ENCODE results near the gene TBC1D10A.
A peak's percentile ranks its signal among the peaks of the same experiment; 100 is the strongest.

TBC1D10A gene

DNA sequence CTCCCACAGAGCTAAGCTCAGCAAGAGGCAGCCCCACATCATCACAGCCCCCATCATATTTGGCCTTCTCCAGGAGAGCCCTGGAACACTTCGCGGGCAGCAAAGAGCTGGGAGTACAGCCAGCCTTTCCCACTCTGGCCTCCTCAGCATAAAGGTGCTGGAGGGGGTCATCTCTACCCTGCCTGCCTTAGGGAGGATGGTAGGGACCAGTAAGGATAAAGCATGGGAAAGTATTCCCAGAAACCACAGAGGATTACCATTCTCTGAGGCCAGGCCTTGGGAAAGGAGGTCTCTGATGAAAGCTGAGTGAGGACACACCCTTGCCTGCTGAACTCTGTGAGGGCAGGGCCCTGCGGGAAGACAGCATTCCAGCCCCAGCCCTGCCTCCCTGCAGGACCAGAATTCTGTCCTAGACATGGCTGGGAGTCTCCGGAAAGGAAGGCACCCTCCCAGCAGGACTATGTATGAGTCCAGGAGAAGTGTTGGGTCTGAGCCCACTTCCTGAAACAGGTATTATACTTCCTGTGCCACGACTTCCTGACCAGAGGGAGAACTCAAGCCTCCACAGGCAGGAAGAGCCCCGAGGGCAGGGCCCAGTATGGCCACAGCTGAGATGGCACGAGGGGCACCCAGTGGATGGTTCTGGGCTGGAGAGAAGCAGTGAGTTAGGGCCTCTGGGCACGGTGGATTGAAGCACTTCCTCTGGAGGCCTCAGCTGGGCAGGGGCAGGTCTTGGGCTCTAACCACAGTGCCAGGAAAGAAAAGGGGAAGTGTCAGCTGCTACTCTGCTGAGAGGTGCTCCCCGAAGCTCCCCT is 24.5 kb downstream of the TBC1D10A start:
- no peak for DNase-seq (ENCODE audit: low spot score)

DNA sequence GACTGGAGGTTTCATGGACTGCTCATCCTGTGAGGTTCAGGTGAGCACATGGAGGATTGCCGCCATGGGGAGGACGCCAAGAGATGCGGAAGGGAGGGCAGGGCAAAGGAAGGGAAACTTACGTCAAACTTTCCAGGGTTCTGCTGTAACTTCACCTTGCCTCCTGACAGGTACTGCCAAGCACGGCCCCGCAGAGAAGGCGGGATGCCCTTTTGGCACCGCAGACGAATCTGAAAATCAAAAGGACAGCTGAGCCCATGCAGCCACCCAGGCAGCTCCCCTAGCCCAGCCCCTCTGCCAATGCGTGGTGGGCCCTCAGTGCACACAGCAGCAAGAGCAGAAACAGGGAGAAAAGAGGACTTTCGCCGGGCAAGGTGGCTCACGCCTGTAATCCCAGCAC is 27.4 kb downstream of the TBC1D10A start:
- no peak for DNase-seq (ENCODE audit: low spot score)

DNA sequence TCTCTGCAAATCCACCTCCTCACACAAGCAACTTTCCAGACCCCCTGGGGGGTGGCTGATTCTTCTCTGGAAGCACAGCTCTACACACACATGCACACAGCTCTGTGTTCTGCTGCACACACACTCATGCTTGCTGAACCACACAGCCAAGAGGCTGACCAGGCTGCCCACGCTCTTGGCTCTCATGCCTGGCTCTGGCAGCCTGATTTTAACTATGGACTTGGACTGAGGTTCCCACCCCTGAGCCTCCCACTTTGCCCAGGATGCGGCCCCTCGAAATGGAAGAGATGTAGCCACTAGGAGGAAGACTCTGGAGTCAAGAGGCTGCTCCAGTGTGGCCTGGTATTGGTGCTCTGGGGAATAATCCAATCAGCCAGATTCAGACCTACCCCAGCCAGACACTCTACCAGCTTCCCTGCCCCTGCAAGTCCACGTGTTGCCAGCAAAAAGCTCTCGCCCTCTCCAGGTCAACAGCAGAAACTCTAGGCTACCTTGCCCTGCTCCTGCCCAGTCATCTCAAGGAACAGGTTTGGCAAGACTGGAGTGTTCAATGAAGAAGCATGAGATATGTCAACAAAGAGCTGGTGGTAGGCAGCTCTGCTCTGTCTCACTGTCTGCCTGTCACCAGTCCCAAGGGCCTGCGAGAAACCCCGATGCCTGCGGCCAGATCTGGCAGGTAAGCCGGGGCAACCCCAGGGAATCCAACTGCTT is 28.6 kb downstream of the TBC1D10A start:
- DNase-seq (ENCODE audit: low spot score): peak; percentile 26

DNA sequence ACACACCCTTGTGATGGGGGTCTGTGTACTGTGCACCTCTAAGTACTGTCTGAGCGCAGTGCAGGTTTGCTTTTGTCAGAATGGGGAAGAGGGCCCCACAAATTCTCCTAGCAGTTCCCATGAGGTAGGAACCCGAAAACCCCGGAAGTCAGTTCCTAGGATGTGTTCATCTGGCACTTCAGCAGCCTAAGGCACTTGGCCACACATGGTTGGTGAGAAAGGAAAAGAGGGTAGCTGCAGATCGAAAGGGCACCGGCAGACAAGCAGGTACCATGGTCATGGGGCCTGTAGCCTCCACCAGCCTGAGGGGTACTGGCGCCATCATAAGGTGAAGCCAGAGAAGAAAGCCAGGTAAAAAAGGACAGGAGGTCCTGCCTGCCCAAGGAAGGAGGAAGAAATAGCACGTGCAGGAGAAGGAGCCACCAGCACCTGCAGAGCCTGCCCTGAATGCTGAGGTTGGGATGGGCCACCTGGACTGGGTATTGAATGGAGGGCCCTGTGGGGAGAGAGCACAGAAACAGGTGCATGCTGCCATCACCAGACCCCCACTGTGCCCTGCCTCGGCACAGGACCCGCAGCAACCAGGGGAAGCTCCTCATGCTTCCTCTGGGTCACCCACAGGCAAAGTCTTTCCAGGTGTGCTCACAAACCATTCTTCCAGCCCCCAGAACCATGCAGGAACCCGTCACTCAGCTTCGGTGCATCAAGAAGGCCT is 29.3 kb downstream of the TBC1D10A start:
- no peak for DNase-seq (ENCODE audit: low spot score)

DNA sequence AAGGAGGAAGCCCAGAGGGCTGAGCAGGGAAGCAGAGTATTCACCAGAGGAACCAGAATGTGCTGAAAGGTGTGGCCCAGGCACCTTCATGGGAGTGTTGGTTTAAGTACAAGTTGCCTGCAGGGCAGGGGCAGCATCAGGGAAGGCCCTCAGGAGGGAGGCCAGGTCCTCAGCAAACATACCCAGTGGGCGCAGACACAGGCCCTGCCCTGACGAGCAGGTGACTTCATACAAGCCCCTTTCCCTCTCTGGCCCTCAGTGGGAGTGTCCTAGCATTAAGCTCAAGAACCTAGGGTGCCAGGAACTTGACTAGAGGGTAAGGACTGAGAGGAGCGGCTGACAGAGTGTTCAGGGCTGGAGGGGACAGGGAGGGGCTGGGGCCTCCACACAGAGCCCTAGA is 29.9 kb downstream of the TBC1D10A start:
- DNase-seq (ENCODE audit: low spot score): no peak

DNA sequence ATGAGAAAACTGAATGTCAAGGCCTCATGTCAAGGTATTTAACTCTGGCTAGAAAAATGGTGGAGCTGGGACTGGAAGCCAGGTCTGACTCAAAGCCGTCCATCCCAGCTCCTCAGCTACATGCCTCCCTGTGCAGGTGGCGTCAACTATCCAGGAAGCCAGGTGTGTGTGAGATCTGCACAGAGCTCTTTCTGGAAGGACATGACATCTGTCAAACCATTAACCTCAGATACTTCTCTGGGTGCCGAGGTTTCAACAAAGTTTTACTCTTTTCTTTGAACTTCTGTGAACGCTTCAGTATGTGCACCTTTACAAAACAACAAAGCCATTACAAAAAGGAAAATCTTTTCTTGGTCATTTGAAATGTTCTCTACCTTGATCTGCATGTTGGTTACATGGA is 30.4 kb downstream of the TBC1D10A start:
- no peak for DNase-seq (ENCODE audit: low spot score)

DNA sequence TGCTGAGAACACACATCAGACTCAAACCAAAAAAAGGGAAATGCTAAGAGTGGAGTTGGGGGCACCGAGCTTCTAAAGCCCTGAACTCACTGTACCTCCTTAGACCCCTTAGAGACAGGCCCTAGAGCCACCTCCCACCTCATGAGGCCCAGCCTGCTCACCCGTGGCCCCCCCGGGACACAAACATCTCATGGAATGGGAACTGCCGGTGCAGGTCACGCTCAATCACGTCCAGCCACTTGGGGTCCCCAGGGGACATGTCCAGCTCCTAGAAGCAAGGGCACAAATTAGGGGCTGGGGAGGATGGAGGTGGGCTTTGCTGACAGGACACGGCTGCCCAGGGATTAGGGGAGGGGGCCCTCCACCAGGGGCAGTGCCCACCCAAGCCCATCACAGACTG is 31.2 kb downstream of the TBC1D10A start:
- no peak for DNase-seq (ENCODE audit: low spot score)

DNA sequence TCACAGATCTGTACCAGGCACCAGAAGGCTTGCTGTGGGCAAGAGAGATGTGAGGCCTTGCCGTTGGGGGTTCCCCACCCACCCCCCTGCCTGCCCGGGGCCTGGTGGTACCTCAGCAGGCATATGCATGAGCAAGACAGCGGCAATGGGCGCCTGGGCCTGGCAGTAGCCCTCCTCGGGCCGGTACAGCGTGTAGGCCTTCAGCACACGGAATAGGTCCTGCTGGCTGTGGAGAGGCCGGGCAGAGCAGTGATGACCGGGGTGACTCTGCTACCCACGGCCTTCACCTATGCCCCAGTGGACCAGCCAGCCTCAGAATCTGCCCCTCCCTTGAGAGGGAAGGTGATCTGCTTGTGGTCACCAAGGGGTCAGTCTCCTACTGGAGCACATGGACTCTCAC is 31.9 kb downstream of the TBC1D10A start:
- DNase-seq (ENCODE audit: low spot score): no peak

DNA sequence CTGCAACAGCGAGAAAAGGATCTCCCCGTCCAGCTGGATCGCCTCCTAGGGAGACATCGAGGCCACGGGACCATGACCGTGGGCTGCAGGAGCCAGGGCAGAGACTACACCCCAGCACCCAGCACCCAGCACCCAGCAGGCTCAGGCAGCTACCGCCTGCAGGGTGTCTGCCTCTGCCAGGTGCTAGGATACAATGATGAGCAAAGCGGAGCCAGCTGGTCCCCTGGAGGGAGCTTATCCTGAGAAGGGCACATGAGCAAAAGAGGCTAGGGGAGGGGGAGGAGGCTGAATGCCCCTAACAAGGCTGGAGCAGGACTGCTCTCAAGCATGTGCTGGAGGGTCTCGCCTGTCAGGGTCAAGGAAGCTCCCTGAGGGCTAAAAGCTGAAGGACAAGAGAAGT is 32.7 kb downstream of the TBC1D10A start:
- no peak for DNase-seq (ENCODE audit: low spot score)

DNA sequence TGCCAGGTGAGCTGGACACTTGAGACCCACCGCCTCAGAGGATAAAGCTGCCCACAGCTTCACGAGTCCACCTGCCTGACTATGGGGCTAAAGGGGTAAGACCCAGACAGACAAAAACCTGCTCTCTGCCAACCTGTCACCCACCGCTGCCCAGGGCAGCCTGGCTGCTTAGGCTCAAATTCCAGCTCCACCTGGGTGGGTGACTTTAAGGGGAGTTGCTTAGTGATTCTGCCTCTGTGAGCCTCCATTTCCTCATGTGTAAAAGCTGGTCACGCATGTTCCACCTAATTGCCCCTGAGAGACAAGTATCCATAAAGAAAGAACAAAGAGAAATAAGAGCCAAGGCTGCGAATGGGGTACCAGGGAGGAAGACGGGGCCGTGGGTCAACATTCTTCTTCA is 33.7 kb downstream of the TBC1D10A start:
- DNase-seq (ENCODE audit: low spot score): no peak

DNA sequence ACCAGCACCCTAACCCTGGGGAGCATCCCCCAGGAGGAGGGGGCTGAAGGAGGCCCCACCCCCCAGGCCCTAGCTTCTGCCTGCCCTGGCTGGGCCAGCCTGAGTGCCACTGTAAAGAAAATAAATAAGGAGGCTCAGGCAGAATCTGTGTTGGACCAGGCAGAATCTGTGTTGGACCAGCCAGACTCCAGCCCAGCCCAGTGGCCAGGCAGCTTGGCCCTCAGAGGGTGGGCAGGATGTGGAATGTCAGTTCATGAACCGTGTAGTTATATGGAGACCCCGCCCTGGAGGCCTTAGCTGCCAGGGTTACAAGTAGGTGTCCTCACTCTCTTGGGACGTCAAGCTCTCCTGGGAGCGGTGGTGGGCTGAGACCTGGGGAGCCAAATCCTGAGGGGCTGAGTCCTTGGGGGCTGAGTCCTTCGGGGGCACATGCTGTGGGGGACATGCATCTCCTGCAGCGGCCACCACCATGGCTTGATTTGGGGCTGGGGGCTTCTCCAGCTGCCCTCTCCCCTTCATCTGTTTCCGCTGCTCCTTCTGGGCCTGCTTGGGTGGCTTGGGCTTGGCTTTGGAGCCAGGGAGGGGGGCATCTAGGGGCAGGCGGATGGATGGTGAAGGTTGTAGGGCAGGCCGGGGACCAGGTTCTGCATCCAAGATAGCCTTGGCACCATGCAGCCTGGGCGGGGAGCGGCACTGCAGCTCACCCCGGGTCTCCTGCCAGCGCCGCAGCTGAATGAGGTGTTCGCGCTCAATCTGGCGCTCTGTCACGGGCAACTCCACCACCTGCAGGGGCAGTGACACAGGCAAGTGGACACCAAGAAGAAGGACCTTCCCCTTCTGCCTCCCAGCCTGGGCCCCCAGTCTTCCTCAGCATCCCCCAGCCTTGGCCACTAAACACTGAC is 34.4 kb downstream of the TBC1D10A start:
- DNase-seq (ENCODE audit: low spot score): no peak

DNA sequence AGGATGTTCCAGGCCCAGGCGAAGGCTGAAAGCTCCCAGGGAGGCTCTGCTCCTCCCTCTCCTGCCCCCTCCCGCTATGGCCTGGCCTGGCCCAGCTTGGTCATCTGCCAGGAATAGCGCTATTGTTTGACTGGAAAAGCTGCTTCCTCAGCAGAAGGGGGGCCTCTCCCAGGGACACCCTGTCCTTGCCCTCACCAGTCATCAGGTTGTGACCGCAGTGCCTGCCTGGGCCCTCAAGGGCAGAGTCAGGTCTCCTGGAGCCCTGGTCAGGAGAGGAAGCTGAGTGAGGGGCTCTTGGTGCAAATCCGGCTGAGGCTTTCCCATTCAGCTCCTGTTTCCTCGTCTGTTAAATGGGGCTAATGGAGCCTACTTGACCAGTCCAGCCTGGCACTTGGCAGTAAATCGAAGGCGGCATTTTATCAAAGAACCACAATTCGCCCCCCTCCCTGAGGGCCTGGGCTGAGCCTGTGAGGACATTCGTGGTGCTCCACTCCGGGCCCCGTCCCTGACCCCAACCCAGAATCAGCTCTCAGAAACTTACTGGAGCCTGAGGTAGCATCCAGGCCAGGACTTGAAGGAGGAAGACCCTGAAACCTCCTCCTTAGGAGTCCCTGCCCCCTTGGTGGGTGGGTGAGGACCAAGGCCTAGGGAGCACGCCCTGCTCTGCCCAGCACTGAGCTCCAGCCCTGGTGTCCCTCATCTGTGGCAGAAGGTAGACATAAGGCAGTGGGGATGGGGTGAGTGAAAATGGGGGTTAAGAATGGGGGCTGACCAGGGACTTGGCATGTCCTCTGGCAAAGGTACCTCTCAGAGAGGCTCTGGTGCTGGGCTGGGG is 35.5 kb downstream of the TBC1D10A start:
- DNase-seq (ENCODE audit: low spot score): no peak

DNA sequence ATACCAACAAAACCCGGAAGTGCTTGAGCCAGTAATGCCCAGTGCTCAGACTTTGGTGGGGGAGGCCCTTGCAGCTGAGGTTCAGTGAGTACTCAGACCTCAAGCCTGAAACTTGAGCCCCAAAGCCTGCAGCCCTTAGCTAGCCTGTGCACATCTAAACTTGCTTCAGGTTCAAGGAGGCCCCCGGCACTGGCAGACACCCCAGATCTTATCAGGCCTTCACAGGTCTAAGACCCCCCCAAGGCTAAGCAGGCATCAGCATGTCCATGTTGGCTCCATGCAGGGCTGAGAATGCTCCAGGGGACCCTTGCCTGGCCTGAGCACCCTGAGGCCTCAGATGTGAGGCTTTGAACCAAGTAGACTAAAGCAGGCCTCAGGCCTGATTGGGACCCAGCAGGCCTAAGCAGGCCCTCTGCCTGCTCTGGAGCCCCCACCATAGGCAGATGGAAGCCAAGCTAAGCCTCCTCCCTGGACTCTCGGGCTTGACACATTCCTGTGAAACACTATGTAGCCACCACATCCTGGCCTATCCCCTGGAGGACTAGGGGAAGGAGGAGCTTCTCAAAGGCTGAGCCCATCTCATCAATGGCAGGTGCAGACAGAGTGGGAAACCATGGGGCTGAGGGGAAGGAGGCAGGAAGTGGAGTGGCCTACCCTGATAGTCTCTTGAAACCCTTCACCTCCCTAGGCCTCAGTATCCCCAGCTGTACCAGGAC is 36.2 kb downstream of the TBC1D10A start:
- peak; percentile 33 for DNase-seq (ENCODE audit: low spot score)

DNA sequence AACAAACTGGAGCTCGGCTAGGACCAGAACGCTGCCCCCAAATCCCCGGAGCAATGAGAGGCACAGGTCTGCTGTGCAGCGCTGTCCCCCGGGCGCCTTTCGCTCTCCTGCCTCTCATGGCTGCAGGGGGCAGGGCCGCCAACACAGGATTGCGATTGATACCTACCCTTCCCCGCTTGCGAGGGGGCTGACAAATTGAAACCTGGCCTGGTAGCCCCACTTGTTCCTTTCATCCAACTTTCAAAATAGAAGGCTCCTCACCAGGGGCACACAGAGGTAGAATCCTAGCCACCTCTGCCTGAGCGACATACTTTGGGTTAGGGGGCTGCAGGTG is 36.8 kb downstream of the TBC1D10A start:
- DNase-seq (ENCODE audit: low spot score): no peak

DNA sequence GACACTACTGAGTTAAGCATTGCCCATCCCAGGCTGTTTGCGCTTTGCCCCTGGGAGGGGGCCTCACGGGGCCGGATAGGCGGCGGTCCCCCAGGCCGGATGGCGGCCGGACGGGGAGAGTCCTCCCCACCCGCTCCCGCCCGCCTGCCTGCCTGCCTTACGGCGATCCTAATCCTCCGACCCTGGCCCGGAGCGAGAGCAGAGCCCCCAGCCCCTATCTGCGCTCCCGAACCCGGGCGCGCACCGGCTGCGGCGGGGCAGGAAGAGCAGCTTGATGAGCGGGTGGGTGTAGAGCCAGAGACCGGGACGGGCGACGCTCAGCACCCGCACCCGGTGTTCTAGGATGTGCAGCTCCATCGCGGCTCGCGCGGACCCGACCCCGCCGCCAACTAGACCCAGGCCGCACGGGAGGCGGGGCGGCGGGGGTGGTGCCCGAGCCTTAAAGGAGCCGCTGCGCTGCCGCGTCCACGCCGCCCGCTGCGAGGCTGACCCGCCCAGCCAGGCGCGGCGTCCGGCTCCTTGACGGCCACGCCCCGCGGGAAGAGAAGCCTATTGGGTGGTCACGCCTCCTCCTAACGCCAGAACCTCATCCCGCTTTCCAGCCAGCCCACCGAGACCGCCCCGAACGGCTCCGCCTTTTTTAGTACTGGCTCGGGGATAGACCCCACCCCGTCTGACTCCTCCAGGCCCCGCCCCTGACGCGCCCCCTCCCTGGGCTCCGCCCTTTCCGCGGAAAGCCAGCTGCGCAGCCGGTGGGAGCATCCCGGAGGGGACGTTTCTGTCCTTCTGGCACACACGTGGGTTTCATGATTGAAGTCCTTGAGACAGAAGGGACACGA is 37.4 kb downstream of the TBC1D10A start, which contains the start of gene CASTOR1:
CASTOR1 (minus strand) TSS at position 365 of the 839 bp plus-strand sequence; CDS start at position 357, 8 bp downstream.
- peak; percentile 99 for DNase-seq (ENCODE audit: low spot score)

DNA sequence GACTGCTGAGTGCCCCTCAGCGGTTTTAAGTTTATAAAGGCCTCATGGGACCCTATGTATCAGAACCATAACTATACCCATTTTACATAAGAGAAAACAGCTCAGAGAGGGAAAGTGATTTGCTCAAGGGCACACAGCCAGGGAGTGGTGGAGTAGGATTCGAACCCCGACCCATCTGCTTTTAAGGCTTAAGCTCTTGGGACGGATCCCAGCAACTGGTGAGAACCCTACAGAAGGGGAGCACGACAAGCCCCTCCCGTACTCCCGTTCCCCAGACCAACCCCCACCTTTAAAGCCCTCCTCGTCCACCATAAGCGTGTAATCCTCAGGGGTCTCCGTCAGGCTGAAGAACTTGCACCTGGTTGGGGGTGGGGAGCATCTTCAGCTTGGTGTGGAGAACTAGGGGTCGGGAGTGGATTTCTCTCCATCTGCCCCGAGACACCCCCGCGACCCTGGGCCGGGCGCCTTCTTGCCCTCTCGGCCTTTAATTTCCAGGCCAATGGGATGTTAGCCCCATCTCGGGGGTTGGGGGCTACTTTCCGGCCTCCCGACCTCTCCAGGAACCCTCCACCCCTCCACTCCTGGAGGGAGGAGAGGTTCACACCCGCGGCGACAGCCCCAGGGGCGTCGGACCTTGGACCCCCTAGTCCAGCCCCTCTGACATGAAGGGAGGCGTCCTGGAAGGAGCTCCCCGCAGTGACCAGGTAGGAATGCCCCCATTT is 38.2 kb downstream of the TBC1D10A start:
- no peak for DNase-seq (ENCODE audit: low spot score)

DNA sequence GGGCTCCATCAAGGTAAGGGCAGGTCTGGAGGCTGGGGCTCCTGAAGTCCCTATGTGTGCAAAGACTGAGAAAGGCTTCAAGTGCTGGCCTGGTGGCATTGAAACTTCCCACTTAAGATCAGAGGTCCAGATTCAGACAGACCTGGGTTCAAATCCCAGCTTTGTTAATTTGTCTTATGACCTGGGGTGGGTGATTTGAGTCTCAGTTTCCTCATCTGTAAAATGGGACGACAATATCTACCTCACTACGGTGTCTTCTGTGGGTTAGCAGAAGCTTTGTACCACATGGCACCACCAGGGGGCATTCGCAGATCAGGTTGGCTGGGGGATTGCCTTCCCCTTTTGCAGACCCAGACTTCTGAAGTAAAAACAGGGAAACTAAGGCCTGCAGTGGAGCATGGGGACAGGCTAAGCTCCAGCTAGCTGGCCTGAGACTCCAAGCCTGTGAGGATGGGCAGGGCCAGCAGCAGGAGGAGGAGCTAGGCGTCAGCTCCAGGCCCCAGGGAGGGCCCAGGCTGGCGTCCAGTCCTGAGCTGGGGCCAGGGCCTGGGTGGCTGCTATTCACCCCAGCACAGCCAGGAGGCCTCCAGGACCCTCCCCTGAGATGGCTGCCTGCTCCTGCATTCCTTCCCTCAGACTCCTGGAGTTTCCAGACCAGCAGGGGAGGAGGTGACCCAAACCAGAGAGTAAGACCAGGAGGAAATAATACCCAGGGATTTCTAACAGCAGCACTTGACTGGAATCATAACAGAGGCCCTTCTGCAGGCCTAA is 38.9 kb downstream of the TBC1D10A start:
- peak; percentile 86 for DNase-seq (ENCODE audit: low spot score)

All from SK-N-DZ (cell line).